Fibroblast of lung (primary cell): Measurements from ENCODE around the gene RABGAP1L.
A peak's percentile ranks its signal among the peaks of the same experiment; 100 is the strongest.

Source experiments
- CTCF ChIP-seq, 2 donors: IDR thresholded peaks in 1 of 2; conservative IDR thresholded peaks in 1 of 2; 1 replicate in 1 of 2; 2 replicates in 1 of 2; pipeline ENCODE4 v1.5.1; 2011 to 2012; ENCODE audit warnings: low read length in 2 of 2, control low read depth in 1 of 2, inconsistent platforms in 1 of 2, low read depth in 1 of 2, mild to moderate bottlenecking in 1 of 2
- EZH2 ChIP-seq: IDR thresholded peaks from 2 replicates; pipeline ENCODE4 v1.5.1; 2012; ENCODE audit warnings: low read length, control low read depth, mild to moderate bottlenecking; ENCODE audit errors: missing control alignments

- TF ChIP-seq CTCF (conservative IDR thresholded peaks at IDR 0.05 in 1 of 2, IDR thresholded peaks at IDR 0.05 in 1 of 2; ENCODE audit: low read depth in 1 of 2, low read length in 2 of 2) (peak; percentile 39 to 59), EZH2 (no peak)
Observed at GRCh38 chr1:174413632-174414031, 254.3 kb downstream of the RABGAP1L start.
